HEK293T (cell line): ENCODE measurements around the gene KIF16B.

Experiments used
- FOXA1 ChIP-seq: fragments of 450-650 bp; IDR thresholded peaks from 2 replicates; pipeline ENCODE4 v1.6.1; 2016; ENCODE audit warnings: mild to moderate bottlenecking
- NFRKB ChIP-seq: fragments of 450-650 bp; IDR thresholded peaks from 2 replicates; pipeline ENCODE4 v1.6.1; 2016; ENCODE audit warnings: mild to moderate bottlenecking, moderate library complexity

GRCh38 chr20:16236589-16237241 is 336.5 kb downstream of the KIF16B start:
- no peak for TF ChIP-seq NFRKB
- no peak for TF ChIP-seq FOXA1
